ENCODE measurements around the gene USP49. TPM values are rescaled to one million over a fixed set of nuclear protein-coding genes. Genes with fewer than 3 reads are reported as not detected.

Gene USP49
- total RNA-seq = 9.1 TPM

GRCh38 chr6:41895300-41896233 lies at the start of gene USP49:
USP49 (minus strand) TSS chr6:41895375; CDS start chr6:41806983, 88,392 bp downstream.

GRCh38 chr6:41941280-41942066 lies 46.3 kb upstream of the USP49 start, which contains the start of gene CCND3:
CCND3 (minus strand) TSS chr6:41941808; CDS start chr6:41941649, 159 bp downstream.

DNA sequence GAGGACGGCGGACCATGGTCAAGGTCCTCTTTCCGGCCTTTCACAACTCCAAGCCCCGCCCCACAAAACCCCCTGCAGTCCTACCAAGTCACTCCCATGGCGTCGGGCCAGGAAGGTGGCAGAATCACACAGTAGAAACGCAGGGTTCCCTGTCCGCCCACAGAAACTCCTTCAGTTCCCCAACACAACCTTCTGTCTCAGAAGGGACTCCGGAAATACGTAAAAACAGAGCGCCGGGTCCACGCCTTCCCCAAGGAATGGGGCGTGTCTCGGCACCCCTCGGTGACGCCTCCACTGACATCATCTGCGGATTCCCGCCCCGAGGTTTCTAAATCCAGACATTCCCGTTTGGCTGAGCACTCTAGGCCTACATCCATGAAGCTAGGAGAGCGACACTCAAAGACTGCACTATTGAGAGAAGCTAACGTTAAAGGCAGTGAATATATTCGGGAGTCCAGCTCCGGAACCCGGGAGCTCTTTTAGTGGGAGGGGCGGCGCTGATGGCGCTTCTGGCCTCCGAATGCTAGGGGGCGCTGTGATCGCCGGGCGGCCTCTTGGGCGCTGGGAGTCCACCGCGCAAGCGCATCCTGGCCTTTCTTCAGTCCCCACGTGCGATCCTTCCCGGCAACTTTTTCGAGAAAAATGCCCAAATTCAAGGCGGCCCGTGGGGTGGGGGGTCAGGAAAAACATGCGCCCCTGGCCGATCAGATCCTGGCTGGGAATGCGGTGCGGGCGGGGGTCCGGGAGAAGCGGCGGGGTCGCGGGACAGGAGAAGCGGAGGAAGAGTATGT lies 25.9 kb upstream of the USP49 start, which contains the start of the genes BYSL and MED20:
BYSL (plus strand) TSS at position 579 of the 791 bp plus-strand sequence; CDS start at position 643, 64 bp downstream.
MED20 (minus strand) TSS at position 219 of the 791 bp plus-strand sequence; CDS start at position 98, 121 bp downstream.

DNA sequence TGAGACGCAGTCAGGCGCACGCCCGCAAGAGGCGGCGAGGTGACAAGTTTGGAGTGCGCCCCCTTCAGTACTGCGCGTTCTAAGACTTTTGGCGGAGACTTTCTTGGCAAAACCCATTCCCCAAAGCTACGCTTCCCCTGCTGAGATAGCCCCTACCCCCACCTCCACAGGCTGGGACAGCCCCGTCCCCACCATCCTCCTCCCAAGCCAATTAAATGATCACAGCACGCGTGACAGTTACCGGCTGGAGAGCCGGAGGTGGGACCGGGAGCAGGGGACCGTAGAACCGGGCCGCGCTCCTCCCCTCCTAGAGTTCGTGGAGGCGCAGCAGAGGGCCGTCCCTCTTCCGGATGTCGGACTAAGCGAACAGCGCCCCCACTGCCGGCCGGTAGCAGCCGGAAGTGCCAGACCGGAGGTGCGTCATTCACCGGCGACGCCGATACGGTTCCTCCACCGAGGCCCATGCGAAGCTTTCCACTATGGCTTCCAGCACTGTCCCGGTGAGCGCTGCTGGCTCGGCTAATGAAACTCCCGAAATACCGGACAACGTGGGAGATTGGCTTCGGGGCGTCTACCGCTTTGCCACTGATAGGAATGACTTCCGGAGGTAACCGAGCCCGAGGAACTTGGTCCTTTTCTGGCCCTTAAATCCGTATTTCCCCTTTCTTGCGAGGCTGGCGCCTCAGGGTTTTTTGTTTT lies 107.8 kb downstream of the USP49 start, which contains the start of gene TOMM6:
TOMM6 (plus strand) TSS at position 476 of the 699 bp plus-strand sequence; CDS start at position 480, 4 bp downstream.

GRCh38 chr6:41780551-41781365 lies 114.4 kb downstream of the USP49 start, which contains the start of gene PRICKLE4:
PRICKLE4 (plus strand) TSS chr6:41780782; CDS start chr6:41783474, 2,692 bp downstream.

GRCh38 chr6:41779788-41780550 lies 115.2 kb downstream of the USP49 start, which contains the start of gene FRS3:
FRS3 (minus strand) TSS chr6:41779900; CDS start chr6:41776987, 2,913 bp downstream.

GRCh38 chr6:41747256-41748101 lies 147.7 kb downstream of the USP49 start, which contains the start of gene PGC:
PGC (minus strand) TSS chr6:41747397; CDS start chr6:41747334, 63 bp downstream.

Small RNA genes within 50 kb of the gene (small RNA-seq; reads per million reads assigned to genes)
- not detected for gene AL365205.2 (ENCODE audit: low replicate concordance)
- not detected for gene AL365205.3 (ENCODE audit: low replicate concordance)
- gene RF00019 (ENCODE audit: low replicate concordance) = not detected
- not detected for gene RF00393 (ENCODE audit: low replicate concordance)

Other genes starting within 250 kb of the USP49 start
- 18.3 TPM for gene TFEB, start 159.8 kb downstream of the USP49 start, total RNA-seq
- gene PGC, start 148.0 kb downstream of the USP49 start, total RNA-seq = 0.18 TPM
- 5.3 TPM for gene FRS3, start 115.5 kb downstream of the USP49 start, total RNA-seq
- 3.2 TPM for gene PRICKLE4, start 114.6 kb downstream of the USP49 start, total RNA-seq
- 68.5 TPM for gene TOMM6, start 107.7 kb downstream of the USP49 start, total RNA-seq
- 27.2 TPM for gene MED20, start 25.8 kb upstream of the USP49 start, total RNA-seq
- 18.3 TPM for gene BYSL, start 26.1 kb upstream of the USP49 start, total RNA-seq
- gene CCND3, start 46.4 kb upstream of the USP49 start, total RNA-seq = 31.2 TPM
- 21.5 TPM for gene TAF8, start 155.1 kb upstream of the USP49 start, total RNA-seq
- gene C6orf132, start 247.2 kb upstream of the USP49 start, total RNA-seq = 5.5 TPM